Posterior vena cava (tissue), 2 donors: ENCODE measurements around the gene DGCR8. TPM values are rescaled to one million over a fixed set of nuclear protein-coding genes. Genes with fewer than 3 reads are reported as not detected.

ENCODE experiments used
- DNase-seq: peaks from one replicate; pipeline ENCODE4 v3.0.0-alpha.2; 2020; ENCODE audit warnings: low spot score
- intact Hi-C, 2 donors: fragments of 100-400 bp; cut with DNase I; formaldehyde crosslinking; loops; one replicate each; pipeline versions ENCODE4 v1.14.1 to v1.14.2; 2022 to 2023
- total RNA-seq, 2 donors: library from RNA; stranded (reverse); fragmentation: NEBNext Ultra II Directional; extraction: Animal tissue kit (Norgen Biotek cat#: 25700); gene quantifications; one replicate each; pipeline ENCODE4 v1.2.1, GENCODE V29; 2021
- donor health status: DM: yes; HTN: yes; CAD: no.
- donor health status: DM: yes; HTN: yes; CAD: no.

The DGCR8 gene
- total RNA-seq, 2 donors from 2014 or later, result 24.3 to 25.2 TPM

DNA sequence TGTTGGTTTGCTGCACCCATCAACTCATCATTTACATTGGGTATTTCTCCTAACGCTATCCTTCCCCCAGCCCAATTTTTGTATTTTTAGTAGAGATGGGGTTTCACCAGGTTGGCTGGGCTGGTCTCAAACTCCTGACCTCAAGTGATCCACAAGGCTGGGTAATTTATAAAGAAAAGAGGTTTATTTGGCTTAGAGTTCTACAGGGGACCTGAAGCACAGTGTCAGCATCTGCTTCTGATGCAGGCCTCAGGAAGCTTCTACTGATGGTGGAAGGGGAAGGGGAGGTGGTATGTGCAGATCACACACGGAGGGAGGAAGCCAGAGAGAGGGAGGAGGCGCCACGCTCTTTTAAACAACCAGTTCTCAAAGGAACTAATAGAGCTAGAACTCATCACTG, 33.3 kb upstream of the DGCR8 start:
- intact Hi-C loops, result no loop called here
- no peak for DNase-seq

DNA sequence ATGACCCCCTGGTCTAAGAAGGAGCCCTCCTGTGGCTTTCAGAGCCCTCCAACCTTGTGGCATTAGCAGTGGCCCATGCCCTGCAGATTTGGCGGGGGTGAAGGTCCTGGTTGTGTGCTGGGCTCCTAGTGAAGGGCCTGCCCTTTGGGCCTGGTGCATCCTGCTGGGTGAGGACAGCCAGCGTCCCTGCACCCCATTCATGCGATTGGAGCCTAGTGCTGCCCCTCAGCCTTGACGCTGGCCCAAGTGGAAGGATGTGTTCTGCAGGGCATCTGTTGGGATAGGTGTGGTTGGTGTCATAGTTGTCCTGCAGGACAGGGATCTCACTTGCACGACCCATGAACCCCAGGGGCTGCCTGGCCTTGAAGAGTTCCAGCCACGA, 28.1 kb upstream of the DGCR8 start:
- DNase-seq, result no peak
- intact Hi-C loops, result no loop called here

DNA sequence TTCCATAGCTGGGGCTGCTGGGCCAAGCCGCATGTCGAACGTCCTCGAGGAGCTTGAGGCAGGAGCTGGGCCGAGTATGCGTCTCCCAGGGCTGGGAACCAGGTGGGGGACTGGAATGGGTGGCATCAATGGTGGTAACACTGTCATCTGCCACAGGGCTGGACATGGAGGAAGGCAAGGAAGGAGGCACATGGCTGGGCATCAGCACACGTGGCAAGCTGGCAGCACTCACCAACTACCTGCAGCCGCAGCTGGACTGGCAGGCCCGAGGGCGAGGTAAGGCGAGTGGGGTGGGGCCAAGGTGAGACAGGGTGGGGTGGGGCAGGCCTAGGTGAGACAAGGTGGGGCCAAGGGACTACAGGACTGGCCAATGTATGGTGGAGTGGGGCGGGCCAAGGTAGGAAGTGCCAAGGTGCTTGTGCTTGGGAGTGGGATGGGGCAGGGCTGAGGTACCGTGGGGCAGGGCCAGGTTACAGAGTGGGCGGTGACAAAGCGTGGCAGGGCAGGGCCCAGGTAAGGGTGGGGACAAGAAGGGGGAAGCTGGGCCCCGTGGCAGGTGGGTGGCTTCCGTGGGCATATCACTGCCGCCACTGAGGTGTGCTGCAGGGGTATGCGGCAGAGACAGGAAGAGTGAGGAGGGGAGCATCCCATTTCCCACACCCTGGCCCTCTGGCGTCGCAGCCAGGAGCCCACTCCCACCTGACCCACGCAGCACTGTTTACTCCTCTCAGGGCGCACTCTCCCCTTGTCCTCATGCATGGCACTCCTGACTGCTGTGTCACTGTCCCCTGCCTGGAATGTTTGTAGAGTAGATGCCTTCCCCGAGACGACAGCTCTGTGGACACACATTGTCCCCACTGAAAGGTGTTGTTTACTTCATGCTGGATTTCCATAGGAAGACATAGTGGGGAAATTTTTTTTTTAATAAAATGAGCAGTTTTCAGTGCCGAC, 27.5 kb upstream of the DGCR8 start:
- intact Hi-C loops, result no loop called here
- no peak for DNase-seq

DNA sequence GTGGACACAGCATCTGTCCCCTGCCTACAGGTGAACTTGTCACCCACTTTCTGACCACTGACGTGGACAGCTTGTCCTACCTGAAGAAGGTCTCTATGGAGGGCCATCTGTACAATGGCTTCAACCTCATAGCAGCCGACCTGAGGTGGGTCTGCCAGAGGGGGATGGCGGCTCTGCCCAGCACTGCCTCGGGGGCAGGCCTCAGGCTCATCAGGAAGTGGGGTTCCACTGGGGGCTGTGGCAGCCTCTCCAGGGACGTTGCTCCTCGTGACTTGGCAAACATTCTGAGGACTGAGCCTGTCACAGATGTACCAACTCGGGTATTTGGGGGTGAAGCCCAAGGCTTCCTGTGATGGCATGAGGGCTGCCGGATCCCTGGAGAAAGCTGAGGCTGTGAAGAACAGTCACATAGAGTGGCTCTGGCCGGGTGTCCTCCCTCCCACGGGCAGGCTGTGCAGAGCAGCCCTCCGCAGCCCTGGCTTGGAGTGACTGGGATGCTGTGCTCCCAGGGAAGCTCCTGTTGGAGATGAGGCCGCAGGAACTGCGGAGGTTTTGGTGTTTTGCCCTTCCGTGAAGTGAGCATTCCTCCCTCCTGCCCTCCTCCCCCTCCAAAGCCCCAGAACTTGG, 26.5 kb upstream of the DGCR8 start:
- intact Hi-C loops, result no loop called here
- no peak for DNase-seq

DNA sequence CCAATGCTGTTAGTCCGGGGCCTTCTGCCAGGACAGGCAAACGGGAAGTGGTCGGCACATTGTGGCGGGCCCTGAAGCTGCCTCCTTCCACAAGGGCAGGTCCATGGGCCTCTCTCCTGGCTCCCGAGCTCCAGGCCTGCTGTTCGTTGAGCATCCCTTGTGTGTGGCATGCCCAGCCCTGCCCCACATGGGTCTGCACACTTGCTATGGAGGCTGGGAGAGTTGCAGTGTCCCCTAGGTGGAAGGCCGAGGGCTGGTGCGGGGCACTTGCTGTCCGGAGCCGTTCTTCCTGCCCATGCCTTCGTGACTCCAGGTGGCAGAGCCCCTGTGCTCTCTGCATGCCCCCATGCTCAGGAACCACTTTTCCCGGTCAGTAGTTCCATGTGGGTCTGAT, 26.0 kb upstream of the DGCR8 start:
- no peak for DNase-seq
- intact Hi-C loops, result no loop called here

DNA sequence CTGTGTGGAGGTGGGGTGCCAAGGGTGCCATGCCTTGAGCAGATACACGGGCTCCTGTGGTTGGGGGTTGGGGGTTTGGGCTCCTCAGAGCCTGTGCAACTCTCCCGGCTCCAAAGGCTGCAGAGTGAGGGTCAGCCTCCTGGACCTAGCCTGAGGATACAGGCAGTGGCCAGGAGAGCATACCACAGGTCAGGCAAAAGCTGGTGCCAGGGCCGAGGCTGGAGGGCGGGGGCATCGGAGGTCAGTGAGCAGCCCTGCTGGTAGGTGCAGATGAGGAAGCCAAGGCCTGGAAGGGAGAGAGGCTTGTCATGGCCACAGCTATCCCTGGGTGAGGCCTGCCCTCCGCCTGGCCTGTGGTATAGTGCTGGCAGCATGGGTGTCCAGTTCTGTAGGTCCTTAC, 25.6 kb upstream of the DGCR8 start:
- no peak for DNase-seq
- intact Hi-C loops, result no loop called here

DNA sequence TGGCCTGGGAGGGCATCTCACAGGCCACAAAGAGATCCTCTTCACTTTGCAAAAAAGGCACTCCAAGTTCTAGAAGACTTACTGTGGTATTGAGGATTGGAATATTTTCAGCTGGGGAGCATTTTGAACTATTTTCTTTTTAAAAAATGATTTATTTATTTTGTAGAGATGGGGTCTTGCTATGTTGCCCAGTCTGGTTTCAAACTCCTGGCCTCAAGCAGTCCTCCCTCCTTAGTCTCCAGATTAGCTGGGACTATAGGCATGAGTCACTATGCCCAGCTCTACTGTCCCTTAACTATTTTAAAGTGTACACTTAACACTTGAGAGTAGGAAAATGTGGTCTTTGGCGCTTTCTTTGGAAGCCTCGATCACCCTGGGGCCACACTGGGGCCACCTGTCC, 24.9 kb upstream of the DGCR8 start:
- intact Hi-C loops, result no loop called here
- no peak for DNase-seq

DNA sequence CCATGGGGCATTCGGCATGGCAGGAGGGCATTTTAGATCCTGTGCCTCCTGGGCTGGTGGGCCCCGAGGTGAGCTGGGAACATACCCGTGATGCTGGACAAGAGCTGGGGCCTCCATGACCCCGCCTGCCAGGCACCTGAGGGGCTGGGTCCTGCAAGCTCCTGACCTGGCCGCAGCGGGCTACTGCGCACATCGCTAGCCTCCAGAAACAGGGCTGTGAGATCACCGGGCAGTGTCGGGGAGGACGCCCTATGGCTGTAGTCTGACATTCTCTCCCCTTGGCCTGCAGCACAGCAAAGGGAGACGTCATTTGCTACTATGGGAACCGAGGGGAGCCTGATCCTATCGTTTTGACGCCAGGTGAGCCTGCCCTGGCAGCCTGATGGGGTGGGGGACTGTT, 24.4 kb upstream of the DGCR8 start:
- no peak for DNase-seq
- intact Hi-C loops, result no loop called here

DNA sequence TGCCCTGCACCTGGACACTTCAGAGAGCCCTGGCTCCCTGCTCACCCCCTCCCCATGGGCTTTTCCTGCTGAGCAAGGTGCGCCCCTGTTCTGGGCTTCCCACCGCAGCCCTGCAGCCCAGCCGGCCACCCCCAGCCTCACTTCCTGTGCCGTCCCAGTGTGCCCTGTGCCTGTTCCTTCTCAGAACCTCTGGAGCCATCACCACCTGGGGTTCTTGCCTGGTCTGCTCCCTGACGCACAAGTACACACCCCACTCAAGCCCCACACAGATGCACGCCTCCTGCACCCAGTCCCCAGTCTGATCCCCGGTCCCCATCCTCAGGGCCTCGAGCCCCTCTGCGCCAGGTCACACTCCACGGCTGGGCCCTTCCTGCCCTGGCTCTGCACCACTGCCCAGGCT, 23.9 kb upstream of the DGCR8 start:
- DNase-seq, result no peak
- intact Hi-C loops, result no loop called here

DNA sequence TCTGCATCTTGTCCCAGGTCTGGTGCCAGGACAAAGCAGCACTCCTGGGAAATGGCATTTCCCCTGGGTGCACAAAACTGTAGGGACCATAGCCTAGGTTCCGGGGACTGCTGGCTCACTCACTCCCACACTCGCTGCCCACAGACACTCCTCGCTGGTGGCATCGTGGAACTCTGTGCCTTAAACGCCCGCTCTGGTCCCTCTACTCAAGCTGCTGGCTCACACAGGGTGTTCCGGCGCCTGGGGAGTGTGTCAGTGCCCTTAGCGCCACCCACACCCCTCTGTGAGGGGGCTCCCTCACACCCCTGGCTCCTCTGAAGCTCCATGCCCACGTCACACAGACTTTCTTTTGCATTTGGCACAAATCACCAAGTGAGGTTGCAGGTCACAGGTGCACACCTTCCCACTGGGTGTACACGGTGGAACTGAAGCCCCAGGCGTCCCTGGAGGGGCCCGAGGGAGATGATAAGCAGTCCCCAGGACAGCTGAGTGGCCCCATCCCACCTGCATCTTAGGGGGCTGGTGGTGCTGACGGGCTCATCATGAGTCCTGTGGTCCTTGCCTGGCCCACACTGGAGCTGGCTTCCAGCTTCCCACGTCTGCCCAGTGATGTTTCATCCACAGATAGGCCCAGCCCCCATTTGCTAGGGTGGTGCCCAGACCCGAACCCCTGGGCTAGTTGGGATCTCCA, 23.2 kb upstream of the DGCR8 start:
- no peak for DNase-seq
- intact Hi-C loops, result no loop called here

DNA sequence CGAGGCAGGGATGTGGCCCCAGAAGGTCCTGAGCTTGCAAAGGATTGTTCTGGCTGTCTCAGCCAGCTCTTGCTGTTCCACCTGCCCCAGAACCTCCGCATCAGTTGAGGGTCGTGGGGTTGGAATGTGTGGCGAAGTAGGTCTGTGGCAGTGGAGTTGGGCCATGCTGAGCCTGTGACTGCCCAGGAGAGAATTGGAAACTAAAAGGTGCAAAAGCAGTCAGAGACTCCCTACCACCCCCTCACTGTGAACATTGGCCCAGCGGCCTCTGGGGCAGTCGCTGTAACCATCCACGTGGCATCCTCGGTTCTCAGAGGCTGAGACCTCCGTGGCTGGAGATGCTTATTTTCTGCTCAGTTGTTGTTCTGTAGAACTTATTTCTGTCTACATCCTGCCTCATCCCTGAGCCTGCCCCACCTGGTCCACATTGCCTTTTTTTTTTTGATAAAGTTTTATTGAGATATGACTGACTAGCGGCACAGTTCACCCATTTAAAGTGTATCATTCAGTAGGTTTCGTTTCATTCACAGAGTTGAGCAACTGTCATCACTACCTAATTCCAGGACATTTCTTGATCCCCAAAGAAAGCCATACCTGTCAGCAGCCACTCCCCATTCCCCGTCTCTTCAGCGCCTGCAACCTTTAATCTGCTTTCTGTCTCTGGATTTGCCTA, 22.3 kb upstream of the DGCR8 start:
- intact Hi-C loops, result no loop called here
- no peak for DNase-seq

DNA sequence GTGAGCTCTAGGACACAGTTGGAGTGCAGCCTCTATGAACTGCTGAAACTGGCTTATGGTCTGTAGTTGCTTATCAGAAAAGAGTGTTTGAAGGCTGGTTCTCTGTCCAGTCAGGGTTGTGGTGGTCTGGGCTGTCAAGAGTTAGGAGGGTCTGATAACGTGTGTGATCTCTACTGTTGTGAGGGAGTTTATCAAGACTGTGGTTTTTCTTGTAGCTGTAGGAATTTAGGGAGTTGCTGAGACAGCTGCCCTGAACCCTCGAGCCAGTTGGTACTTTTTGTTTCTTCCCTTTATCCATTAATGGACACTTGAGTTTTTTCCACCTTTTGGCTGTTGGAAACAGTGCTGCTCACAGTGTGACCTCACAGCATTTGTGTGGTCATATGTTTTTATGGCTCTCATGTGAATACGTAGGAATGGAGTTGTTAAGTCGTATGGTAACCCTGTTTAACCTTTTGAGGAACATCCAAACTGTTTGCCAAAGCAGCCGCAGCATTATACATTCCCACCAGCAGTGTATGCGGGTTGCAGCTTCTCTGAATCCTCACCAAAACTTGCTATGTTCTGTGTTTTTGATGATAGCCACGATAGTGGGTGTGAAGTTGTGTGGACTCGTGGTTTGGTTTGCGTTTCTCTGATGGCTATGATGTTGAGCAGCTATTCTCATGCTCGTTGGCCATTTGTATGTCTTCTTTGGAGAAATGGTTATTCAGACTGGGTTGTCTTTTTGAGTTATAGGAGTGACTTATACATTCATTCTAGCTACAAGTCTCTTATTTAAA, 20.9 kb upstream of the DGCR8 start:
- intact Hi-C loops, result no loop called here
- DNase-seq, result no peak

DNA sequence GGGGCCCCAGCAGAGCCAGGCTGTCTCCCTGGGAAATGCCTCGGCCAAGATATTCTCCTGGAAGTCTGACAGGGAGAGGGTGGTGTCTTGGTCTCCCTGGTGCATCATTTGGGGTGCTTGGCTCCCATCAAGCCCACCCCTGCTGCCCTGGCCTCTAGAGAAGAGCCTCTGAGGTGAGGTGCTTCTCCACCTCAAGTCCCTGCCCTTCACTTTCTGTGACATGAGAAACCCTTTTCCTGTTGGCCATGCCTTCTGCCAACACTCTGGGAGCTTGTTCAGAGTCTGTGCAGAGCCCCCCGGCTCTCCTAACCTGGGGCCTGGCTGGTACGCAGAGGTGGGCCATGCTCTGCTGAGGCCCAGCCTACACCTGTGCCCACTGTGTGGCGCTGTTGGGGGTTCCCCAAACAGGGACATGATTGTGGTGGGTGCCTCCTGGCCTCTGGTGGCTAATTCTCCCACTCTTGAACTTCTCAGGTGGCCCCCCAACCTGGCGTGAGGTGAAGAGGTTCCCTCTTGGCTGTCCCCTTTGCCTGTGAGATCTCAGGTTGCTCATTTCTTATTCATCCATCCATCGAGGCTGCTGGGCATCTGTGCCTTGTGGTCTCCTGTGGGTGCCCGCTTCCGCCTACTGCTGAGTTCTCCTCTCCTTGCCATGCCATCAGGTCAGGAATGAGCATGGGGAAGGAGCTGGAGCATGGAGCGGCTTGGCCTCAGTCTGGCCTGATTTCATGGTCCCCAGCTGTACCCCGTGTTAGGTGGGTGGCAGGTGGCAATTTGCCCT, 19.2 kb upstream of the DGCR8 start:
- no peak for DNase-seq
- intact Hi-C loops, result no loop called here

DNA sequence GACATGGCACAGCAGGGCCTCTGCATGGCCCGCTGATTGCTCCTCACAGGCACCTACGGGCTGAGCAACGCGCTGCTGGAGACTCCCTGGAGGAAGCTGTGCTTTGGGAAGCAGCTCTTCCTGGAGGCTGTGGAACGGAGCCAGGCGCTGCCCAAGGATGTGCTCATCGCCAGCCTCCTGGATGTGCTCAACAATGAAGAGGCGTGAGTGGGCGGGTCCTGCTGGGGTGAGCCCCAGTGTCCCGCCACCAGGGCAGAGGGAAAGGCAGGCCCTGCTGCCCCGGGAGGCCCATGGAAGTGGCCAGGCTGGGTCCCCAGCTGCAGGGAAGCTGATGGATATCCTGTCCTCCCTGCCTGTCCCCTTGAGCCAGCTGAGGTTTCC, 18.6 kb upstream of the DGCR8 start:
- no peak for DNase-seq
- intact Hi-C loops, result no loop called here

DNA sequence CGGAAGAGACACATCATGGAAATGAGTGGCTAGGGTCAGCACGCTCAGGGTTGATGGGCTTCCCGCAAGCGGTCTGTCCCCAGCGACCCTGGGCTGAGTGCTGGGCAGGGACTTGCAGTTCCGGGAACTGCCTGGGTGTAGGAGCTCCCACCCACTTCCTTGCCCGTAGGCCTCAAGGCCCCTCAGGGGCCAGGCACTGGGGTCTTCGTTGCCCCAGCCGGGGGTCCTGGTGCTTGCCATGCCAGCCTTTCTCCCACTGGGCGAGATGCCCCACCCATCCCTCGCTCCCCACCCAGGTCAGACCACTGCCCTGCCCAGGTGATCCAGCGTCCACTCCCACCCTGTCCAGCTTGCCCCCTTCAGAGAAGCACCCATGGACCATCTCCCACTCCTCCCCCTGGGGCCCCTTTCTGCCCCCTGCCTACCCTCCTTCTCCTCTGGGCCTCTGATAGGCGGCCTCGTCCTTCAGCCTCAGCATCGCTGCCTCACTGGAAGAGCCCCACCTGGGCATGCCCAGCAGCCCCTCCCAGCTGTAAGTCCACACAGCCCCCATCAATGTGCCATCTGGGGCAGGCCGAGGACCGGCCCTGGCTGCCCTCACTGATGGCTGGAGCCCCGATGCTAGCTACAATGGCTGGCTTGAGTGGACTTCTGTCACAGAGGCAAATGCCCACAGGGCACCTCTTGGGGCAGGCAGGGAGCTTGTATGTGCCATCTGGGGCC, 17.8 kb upstream of the DGCR8 start:
- no peak for DNase-seq
- intact Hi-C loops, result no loop called here

DNA sequence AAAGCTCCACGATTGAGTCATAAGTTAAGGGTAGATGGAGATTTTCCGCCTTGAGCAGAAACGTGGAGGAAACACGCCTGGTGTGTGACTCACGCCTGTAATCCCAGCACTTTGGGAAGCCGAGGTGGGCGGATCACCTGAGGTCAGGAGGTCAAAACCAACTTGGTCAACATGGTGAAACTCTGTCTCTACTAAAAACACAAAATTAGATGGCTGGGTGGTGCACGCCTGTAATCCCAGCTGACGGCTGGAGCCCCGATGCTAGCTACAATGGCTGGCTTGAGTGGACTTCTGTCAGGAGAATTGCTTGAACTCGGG, 17.3 kb upstream of the DGCR8 start:
- intact Hi-C loops, result no loop called here
- DNase-seq, result no peak

DNA sequence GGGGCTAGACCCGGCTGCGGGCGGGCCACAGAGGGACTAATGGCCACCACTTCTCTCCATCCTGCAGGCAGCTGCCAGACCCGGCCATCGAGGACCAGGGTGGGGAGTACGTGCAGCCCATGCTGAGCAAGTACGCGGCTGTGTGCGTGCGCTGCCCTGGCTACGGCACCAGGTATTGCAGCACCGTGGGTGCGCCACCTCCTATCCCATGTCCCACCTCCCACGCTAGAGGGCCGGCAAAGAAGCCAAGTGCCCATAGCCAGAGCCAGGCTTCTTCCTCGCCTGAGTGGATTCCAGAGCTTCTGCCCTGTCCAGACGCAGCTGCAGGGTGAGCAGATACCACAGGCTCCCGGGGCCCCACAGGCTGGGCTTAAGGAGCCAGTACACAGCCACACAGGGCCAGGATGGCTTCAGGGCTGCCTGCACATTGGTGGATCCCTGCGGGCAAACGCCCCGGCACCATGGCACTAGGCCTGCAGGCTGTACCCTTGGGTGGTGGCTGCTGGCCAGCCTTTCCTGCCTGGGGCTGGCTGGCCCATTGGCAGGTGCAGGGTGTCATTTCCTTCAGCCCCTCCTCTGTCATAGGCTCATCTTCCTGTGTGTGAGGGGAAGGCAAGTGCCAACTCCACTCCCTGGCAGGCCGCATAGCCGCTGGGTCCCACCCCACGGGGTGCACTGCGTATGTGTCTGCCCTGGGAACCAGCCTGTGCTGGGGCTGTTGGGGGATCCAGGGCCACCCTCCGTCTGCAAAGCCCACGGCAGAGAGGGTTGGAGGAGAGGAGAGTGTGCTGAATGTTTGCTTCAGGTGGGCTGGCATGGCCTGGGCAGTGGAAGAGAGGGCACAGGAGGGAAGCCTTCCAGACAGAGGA, 16.5 kb upstream of the DGCR8 start:
- intact Hi-C loops, result no loop called here
- DNase-seq, result no peak
